COLO829 (cell line): Measurements from ENCODE around the gene CEP120.
"Not testable (repeated sequence)": the region's sequence is repeated elsewhere in the genome, so short reads cannot be mapped to it uniquely, and the experiment has no call there.

ENCODE experiments used
- DNase-seq: peaks from one replicate; pipeline ENCODE4 v3.0.0; 2012; ENCODE audit warnings: low spot score

The CEP120 gene

DNA sequence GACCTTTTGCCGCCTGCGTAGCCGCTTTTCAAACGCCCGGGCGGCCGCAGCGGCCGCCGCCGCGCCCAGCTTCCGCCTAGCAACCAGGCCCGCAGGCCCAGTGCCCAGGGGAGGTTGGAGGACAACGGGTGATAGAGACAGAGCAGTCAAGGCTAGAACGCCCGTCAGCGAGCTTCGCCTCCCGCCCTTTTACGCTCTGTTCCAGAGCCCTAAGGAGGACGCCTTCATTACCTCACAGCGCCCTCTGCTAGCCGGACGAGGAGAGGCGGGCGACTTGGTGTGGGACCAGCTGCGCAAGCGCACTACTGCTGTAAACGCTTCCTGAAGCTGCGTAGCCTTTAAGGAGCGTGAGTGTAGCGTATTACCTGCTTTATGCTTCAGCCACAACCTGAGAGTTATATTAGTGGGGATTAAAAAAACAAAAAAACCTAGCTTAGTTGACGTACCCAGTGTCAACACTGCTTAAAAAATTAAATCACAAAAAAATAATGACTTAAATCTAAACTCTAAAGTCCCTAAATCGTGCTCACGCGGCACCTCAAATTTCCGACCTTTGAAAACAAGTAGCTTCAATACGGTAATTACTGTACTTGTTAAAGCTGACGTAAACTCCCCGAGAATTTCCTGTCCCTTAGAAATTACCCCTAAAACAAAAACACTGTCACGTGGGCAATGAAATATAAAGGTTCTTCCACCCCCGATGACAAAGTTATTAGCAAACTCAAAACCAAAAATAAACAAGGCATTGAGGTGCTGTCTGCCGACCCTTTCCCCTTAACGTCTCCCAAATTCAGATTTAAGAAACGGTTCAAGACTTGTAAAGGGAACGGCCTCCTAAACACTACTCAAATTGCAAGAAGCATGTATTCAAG lies at the start of gene CEP120:
Gene CEP120 (minus strand): TSS at position 126 of the 872 bp plus-strand sequence. CDS start 405 bp downstream, outside the sequence.
- DNase-seq: peak; percentile 96

DNA sequence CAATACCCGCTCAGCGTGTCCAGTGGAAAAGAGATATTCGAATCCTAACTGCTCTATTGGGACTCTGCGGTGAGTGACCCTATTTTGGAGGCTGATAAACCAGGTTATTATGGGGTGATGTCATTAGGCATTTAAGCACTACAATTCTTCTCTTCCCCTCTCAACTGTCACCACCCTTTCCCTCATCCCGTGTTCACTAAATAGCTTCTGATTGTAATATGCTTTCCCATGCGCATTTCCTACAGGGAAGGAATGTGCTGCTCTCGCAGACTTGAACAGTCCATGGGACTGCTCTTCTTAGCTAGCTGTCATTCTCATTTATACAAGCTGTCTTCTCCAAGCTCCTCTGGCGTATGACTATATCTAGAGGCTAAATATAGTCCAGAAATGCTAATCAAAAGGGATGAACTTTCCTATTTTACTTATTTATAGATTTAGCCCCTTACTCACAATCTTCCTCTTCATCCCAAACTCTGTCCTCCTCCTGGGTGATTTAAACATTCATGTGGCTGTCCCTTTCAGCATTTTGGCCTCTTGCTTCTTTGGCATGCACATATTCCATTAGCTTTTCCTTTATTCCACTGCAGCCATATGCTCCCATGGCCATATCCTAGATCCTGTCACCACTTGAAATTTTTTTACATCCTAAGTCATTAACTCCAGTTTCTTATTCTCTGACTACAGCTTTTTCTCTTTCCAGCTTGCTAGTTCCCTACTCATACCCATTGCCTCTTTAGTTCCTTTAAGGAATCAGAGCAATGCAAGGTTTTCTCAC lies 49.1 kb upstream of the CEP120 start:
- no peak for DNase-seq

DNA sequence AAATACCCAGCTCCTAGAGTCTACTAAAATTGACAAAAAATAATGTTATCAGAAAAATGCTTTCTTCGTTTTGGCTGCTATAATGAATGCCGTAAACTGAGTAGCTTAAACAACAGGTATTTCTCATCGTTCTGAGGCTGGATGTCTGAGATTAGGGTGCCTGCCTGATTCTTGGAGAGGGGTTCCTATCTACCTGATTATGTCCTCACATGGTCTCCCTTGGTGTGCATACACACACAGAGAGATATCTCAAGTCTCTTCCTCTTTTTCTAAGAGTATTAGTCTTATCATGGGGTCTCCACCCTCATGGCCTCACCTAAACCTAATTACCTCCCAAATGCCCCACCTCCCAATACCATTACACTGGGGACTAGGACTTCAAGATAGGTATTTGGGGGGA lies 48.2 kb upstream of the CEP120 start:
- DNase-seq: no peak

DNA sequence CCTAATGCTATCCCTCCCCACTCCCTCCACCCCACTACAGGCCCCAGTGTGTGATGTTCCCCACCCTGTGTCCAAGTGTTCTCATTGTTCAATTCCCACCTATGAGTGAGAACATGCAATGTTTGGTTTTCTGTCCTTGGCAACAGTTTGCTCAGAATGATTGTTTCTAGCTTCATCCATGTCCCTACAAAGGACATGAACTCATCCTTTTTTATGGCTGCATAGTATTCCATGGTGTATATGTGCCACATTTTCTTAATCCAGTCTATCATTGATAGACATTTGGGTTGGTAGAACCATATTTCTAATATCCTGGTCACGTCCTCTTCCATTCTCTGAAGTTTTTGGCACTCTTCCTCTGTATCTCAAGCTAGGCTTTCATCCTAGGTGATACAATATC lies 43.6 kb upstream of the CEP120 start:
- not testable (repeated sequence) for DNase-seq

DNA sequence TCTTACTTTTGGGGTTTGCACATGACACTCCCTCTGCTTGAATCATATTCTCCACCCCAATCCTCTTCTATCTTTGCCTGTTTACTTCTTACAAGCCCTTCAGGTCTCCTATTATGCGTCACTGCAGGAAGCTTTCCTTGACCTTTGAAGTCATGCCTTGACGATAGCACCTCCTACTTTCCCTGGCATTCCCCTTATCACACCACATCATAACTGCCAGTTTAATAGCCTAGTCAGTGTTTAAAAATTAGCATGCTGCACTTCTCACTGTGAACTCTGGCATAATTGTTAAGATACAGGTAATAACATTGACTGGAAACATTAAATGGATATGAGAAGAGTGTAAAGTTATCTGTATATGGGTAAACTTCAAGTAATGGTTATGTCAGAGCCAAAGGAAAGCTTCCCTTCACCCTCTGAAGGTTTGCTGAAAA lies 37.1 kb upstream of the CEP120 start:
- DNase-seq: no peak

DNA sequence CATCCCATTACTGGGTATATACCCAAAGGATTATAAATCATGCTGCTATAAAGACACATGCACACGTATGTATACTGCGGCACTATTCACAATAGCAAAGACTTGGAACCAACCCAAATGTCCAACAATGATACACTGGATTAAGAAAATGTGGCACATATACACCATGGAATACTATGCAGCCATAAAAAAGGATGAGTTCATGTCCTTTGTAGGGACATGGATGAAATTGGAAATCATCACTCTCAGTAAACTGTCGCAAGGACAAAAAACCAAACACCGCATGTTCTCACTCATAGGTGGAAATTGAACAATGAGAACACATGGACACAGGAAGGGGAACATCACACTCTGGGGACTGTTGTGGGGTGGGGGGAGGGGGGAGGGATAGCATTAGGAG lies 35.8 kb upstream of the CEP120 start:
- not testable (repeated sequence) for DNase-seq

DNA sequence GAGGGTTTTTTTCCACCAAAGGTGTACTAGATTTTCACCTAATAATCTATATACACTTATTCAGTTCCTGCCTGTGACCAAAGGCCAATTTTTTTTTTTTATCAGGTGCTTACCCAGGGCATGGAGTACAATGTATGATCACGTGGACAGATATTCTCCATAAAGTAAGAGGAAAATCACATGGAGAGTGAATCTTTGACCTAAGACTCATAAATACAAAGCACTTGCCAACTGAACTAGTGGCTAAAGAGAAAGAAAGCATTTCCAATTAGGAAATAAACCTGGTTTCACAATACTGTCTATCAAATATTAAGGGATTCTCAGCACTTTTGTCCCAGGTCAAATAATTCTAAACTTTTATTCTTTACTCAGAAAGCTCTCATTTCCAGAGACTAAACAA lies 33.0 kb upstream of the CEP120 start:
- DNase-seq: no peak

DNA sequence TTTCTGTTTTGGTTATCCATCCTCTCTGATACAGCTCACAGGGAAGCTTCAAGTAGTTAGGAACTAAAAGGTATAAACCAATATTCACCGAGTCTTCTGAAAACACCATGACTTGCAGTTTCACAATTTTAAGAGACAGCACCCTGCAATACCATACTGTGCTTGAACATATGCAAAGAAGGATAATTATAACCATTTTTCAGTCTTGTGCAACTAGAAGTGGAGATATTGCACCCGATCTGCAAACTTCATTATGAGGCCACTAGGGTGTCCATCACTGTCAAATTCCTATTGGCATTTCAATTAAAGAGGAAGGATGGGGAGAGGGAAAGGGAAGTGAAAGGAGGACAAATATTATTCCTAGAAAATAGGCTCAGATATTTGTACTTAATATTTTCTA lies 32.4 kb upstream of the CEP120 start:
- DNase-seq: no peak

DNA sequence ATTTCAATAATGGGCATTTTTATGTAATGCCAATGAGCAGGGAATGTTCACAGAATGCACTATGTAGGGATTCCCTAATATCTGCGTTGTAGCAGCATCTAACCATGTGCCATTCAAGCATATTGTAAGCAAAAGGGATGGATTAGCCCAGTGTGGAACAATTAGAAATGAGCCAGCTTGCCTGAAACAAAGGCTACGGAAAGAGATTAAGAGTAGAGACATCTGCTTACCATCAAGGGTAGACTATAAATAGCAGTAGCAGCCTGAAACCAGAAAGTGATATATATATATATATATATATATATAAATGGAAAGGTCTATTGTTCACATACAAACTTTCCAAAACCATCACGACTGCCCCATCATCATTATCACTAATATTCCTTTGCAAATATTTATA lies 31.9 kb upstream of the CEP120 start:
- no peak for DNase-seq

DNA sequence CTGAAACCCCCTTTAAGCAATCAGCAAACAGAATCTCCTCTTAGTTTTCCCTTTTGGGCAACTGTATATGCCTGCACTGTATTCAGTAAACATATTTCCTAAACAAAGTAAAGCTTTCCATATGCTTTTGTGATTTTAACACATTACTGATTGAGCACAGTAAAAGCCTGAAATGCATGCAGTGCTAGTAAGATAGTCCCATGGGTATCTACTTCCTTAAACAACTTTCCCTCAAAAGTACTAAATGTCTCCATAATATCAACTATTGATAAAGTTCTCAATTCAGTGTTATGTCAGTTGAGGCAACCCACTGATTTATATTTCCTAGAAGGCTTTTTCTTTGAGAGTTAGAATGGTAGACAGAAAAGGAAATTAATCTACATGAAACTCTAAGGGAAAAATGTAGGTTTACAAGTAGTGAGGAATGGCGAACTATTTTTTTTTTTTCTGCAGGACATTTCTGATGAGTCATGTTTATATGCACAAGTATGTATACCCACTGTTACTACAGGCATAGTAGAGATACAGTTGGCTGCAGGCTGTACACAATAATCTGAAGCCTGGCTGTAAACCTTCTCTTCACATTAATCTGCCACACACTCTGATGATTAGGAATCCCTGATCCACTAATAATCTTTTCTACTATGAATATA lies 31.2 kb upstream of the CEP120 start:
- DNase-seq: no peak

DNA sequence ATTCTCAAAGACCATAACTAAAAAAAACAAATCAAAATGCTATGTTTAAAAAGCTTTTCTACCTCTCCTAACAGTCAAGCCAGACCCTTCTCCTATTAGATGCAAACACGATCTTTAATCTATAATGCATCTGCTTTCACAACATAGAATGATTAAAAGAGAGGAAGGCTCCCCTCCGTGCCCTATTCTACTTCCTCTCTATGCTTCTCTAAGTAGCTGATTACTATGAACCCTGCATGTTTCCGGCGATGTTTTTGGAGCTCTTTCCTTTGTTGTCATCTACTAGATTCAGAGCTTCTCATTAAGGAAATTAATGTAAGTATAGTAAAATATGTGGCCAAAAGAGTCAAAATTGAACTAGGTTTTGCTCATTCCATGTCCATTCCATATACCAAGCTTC lies 29.2 kb upstream of the CEP120 start:
- no peak for DNase-seq

DNA sequence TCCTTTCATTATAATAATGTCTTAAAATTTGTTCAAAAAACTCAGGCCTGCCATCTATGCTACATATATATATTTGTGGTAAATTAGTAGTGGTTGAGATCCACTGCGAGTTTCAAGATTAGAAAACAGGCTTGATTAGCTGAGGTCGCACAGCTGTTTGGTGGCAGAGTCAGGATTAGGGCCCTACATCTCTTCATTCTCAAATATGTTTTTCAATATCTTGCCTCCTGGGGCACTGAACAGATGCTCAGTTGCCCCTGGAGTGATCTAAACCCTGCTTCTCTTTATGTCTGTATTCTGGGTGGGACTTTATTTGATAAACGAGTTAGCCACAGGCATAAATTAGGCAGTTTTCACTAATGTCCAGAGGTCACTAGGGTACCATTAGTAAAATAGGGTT lies 27.8 kb upstream of the CEP120 start:
- no peak for DNase-seq

DNA sequence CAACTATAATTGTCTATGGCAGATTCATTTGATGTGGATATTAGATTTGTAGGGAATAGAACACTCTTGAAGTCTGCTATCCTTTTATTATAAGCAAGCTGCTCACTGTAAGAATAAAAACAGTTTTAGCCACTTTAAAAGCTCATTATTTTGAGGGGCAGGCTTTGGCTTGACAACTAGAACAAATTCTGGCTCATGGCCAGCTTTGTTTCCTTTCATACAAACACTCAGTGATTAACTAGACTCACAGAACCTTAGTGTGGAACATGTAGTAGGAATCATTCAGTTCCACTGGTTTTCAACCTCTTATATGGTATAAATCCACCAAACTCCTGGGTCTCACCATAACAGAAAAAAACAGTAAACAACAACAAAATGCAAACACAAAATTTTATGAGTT lies 27.4 kb upstream of the CEP120 start:
- peak; percentile 15 for DNase-seq

DNA sequence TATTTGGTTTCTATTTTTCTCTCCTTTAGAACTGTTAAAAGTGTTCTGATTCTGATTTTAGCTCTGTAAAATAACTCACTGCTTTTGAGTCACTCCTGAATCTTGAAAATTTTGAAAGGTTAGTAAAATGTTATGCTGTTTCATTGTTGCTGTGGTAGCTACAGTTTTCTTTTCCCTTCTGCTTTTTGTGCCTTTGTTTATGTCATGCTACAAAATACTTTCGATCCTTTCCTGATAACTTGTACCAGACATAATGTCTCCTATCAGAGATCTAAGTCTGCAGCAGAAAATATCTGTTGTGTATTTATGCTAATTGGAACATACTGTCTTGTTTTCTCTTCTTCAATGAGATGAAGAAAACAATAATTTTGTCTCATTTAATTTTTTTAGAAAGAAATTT lies 26.9 kb upstream of the CEP120 start:
- no peak for DNase-seq

DNA sequence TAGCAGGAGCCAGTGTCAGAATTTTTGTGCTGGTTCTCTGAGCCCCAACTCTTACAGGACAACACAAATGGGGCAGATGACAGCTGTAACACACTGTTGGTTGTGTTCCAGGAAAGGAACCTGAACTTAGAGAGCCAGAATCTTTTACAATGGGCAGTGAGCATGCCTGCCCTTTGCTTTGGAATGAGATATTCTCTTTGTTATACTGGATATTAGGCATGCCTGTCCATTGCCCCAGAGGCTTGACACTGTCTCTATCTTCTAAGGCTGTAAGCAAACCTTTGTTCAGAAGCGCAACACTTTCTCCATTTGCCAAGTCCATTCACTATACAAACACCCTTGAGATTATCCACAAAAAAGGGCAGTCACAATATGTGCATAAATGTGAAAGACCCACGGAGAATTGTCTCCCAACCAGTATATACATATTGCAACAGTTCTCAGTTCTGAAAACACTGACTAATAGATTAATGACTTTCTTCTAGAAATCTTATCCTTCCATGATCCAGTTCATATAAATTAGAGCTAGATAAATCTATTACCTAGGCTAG lies 26.3 kb upstream of the CEP120 start:
- no peak for DNase-seq

DNA sequence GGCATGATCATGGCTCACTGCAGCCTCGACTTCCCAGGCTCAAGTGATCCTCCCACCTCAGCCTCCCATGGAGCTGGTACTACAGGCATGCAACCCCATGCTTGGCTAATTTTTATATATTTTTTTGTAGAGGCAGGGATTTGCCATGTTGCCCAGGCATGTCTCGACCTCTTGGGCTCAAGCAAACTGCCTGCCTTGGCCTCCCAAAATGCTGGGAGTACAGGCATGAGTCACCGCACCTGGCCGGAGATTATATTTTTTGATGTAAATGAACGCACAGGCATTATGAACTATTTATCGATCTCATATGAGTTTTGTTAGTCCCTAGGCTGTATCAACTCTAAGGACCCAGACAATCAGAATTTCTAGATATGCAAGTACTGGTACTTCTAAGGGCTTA lies 25.5 kb upstream of the CEP120 start:
- DNase-seq: no peak

DNA sequence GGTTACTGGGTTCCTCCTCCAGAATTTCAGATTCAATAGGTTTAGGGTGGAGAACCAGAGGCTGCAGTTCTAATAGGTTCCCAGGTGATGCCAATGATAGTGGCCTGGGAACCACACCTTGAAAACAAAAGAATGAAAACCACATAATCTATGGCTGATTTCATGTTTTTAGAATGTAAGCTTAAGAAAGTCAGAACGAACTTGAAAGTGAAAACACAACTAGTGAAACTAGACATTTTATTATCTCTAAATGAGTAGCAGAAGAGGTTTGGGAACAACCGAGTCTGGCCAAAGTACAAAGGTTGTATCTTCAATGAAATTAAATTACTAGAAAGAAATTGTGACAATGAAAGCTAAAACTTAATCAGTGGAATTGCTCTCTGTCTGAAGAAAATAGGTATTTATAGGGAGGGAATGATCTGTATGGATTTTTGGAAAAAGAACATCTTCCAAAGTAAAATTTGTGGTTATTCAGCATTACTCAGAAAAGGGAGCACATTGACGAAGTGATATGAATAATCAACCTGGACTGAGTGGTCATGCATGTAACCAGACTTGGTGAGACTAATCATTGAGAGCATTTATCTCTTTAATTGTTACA lies 24.9 kb upstream of the CEP120 start:
- DNase-seq: no peak

DNA sequence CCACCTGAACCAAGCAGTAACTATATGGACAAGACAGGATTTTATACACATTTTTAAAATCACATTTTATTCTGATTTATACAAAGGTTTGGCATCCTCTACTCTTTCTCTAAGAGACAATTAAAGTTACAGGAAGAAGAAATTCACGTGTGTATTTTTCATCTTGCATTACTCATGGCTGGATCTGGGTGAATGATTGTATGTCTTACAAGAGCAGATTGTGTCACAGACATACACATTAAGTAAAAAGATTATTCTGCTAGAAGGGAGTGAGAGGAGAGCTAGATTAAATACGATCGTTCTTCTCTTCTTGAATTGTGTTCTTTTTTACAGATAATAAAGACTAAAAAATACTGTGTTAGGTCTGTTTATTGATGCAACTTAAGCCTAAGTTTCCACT lies 20.8 kb upstream of the CEP120 start:
- no peak for DNase-seq

DNA sequence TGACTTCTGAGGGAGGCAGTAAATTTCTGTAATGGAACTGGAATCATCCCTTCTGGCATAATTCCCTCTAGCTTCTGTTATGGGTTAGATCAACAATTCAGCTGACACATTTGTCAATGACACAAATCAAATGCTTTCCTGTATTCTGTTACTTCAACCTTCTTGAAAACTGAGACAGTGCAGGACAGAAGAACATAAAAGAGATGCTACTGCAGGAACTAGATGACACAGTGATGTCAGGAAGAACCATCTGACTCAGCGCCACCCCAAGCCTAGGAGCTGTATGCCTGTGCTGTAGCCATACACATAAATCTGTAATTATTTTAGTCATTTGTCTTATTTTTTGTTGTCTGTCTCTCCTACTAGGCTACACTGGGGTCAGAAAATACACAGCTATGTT lies 18.2 kb upstream of the CEP120 start:
- DNase-seq: no peak

DNA sequence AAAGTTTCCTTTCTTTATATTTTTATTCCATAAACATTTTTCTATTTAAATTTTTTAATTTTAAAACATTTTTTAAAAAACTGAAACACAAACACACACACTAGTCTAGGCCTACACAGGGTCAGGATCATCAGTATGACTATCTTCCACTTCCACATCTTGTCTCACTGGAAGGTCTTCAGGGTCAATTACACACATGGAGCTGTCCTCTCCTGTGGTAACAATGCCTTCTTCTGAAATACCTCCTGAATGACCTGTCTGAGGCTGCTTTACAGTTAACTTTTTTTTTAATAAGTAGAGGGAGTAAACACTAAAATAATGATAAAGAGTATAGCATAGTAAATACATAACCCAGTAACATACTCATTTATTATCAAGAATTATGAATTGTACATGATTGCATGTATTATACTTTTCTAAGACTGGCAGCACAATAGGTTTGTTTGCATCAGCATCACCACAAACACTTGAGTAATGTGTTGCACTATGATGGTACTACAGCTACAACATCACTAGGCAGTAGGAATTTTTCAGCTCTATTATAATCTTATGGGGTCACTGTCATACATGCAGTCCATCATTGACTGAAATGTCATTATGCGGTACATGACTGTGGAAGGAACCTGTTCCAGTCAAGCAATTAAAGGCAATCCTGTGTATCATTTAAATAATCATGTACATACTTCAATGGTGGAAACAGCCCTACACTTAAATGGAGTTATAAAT lies 17.4 kb upstream of the CEP120 start:
- no peak for DNase-seq

DNA sequence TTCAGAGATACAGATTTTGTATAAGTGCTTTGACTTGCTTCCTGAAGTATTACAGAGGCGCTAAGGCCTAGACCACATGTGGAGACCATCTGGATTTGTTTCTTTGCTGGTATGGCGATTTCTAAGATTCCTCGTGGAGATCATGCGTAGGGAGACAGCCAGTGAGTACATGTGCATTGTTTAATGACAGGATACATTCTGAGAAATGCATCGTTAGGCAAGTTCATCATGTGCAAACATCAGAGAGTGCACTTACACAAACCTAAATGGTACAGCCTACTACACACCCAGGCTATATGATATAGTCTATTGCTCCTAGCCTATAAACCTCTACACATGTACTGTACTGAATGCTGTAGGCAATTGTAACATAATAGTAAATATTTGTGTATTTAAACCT lies 16.5 kb upstream of the CEP120 start:
- DNase-seq: no peak
